AG10803 (cell line): ENCODE measurements around the gene ZNF804B.

Experiments
- DNase-seq: peaks from one replicate; pipeline ENCODE4 v3.0.0; 2010; ENCODE audit warnings: low read depth
- H3K4me3 ChIP-seq: 2 replicates; pipeline ENCODE4 v1.5.1; 2011; ENCODE audit warnings: mild to moderate bottlenecking, low read length, control low read depth
- TF ChIP-seq, protein P1 (sequence below): conservative IDR thresholded peaks from 2 replicates; pipeline ENCODE4 v1.5.1; 2011; ENCODE audit warnings: mild to moderate bottlenecking, low read length, control low read depth, inconsistent platforms

The ZNF804B gene

DNA sequence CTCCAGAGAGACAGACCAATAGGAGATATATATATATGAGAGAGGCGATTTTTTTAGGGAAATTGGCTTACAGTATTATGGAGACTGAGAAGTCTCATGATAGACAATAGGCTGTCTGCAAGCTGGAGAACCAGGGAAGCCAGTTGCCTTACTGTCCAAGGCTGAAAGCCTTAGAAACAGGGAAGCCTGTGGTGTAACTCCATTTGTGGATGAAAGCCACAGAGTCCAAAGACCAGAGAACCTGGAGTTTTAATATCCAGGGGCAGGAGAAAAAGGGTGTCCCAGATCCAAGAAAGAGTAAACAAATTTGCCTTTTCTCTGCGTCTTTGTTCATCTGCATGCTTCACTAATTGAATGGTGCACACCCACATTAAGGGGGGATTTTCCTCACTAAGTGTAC is 107.7 kb downstream of the ZNF804B start:
- TF ChIP-seq, protein P1, sequence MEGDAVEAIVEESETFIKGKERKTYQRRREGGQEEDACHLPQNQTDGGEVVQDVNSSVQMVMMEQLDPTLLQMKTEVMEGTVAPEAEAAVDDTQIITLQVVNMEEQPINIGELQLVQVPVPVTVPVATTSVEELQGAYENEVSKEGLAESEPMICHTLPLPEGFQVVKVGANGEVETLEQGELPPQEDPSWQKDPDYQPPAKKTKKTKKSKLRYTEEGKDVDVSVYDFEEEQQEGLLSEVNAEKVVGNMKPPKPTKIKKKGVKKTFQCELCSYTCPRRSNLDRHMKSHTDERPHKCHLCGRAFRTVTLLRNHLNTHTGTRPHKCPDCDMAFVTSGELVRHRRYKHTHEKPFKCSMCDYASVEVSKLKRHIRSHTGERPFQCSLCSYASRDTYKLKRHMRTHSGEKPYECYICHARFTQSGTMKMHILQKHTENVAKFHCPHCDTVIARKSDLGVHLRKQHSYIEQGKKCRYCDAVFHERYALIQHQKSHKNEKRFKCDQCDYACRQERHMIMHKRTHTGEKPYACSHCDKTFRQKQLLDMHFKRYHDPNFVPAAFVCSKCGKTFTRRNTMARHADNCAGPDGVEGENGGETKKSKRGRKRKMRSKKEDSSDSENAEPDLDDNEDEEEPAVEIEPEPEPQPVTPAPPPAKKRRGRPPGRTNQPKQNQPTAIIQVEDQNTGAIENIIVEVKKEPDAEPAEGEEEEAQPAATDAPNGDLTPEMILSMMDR, result no peak
- DNase-seq, result no peak

DNA sequence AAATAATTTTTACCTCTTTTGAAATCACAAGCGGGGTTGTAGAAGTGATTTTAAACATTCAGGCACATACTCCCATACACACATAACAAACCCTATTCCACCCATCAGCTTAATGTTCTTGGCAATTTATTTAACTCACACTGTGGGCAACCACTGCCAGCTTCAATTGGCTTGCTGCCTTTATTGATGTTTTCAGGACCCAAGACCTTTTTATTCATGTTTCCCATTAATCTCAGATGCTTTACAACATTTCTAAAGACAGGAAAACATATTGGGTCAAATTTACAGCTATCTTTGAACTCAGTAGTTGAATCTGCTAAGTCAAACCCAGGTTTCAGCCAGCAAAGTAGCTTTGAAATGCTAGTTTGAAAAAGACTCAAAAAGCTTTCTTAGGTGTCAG is 109.0 kb downstream of the ZNF804B start:
- DNase-seq, result no peak
- TF ChIP-seq, protein P1, result no peak
- no peak overlapping the region for H3K4me3 ChIP-seq

More for the DNA sequence above, 107.7 kb downstream of the ZNF804B start:
- H3K4me3 ChIP-seq, result no peak overlapping the region

DNA sequence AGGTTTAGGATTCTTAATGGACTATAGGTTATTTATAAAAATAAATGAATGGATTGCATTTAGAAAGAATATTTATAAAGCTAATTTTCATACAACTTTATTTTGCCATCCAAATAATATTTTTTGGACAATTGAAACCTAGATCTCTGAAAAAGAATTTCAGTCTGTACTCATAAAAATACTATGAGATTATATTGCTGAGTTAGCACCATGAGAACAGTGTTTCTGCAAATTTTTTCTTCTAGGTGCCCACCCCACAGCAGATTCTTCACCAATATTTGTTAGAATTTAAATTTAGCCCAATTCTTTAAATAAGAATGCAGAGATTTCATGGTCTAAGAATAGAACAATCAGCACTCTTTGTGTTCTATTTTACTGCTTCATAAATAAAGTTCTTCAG is 121.6 kb downstream of the ZNF804B start:
- no peak overlapping the region for H3K4me3 ChIP-seq
- no peak for DNase-seq
- TF ChIP-seq, protein P1, result no peak

DNA sequence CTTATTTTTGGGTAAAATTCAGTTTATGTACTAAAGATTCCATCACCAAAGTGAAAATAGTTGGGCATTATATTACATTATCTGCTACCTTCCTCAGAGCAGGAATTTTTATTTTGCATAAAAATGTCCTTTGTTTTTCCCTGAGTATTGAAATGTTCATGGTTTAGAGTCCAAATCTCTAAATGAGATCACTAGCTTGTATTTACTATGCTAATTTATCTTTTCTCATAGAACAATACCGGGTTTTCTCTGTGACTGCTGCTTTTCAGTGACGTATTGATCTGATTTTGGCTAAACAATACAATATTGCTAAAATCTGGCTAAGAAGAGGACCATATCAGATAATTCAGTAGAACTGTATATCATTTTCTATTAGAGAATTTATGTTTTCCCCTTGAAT is 125.6 kb downstream of the ZNF804B start:
- no peak overlapping the region for H3K4me3 ChIP-seq
- TF ChIP-seq, protein P1, result no peak
- DNase-seq, result no peak

DNA sequence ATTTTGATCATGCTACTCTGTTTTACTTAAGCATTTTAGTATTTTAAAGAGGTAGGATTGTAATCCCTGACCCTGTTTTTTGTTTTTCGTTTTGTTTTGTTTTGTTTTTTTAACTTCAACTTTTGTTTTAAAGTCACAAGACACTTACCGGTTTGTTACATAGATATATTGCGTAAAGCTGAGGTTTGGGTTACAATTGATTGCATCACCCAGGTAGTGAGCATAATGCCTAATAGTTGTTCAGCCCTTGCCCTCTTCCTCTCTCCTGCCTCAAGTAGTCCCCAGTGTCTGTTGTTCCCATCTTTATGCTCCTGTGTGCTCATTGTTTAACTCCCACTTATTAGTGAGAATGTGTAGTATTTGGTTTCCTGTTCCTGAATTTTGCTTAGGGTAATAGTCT is 129.2 kb downstream of the ZNF804B start:
- H3K4me3 ChIP-seq, result no peak overlapping the region
- no peak for DNase-seq
- TF ChIP-seq, protein P1, result no peak

DNA sequence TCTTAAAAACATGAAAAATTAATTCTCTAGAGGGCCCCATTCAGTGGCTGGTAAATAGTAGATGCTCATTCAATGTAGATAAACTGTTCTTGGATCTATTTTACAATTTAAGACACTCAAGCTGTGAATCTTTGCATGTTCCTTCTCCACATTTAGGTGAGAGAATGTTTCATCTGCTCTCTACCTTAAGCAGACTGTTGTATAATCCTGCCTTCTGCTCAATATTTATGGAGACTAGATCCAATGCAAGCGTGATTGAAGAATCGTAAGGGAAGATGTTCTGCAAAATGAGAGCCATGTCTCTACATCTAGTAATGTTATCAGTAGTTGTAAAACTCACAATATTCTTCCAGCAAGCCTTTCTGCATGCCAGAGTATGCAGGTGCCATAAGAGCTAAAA is 151.0 kb downstream of the ZNF804B start:
- H3K4me3 ChIP-seq, result no peak overlapping the region
- no peak for DNase-seq
- TF ChIP-seq, protein P1, result no peak

DNA sequence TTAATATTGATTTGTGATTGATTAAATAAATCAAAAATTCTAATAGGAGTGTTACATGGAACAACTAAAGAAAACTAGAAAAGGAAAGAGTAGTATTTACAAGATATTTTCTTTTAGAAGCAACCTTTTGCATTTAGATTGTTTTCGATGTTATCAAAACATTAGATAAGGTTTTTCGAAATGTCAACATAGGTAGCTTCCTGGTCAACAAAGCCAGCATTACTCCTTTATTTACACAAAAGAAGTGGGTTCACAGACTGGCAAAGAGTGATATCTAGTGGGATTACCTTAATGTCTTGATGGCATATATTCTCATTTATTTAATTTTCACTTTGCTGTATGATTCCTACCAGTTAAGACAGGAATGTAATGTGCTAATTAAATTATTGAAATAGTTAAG is 153.4 kb downstream of the ZNF804B start:
- no peak overlapping the region for H3K4me3 ChIP-seq
- DNase-seq, result no peak
- TF ChIP-seq, protein P1, result no peak
